Measurements from ENCODE around the gene HS6ST1.

Gene HS6ST1

DNA sequence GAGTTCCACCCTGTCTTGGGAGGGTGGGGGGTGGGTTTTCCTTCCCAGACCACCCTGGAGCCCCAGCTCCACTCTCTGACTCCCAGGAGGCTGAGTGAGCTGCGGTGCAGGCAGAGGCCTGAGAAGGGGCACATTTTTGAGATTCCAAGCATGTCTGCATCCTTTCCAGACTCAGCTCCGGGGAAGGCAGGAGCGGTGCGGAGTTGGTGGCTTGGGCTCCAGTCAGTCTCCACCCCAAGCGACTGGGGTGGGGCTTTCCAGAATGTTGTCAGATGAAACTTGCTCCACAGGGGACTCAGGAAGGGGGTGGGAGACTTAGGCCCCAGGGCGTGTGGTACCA lies 44.2 kb upstream of the HS6ST1 start:
- H3K4me3 ChIP-seq (ENCODE audit: low read depth, low read length) = no peak overlapping the region
- DNase-seq (ENCODE audit: low read depth) = no peak
- no peak for TF ChIP-seq CTCF (IDR thresholded peaks at IDR 0.05; ENCODE audit: insufficient read depth, low read depth, low read length, missing control alignments)

GRCh38 chr2:128362176-128362888 lies 43.7 kb upstream of the HS6ST1 start:
- TF ChIP-seq CTCF (IDR thresholded peaks at IDR 0.05; ENCODE audit: insufficient read depth, low read depth, low read length, missing control alignments) = no peak
- DNase-seq (ENCODE audit: low read depth) = no peak
- no peak overlapping the region for H3K4me3 ChIP-seq (ENCODE audit: low read depth, low read length)

DNA sequence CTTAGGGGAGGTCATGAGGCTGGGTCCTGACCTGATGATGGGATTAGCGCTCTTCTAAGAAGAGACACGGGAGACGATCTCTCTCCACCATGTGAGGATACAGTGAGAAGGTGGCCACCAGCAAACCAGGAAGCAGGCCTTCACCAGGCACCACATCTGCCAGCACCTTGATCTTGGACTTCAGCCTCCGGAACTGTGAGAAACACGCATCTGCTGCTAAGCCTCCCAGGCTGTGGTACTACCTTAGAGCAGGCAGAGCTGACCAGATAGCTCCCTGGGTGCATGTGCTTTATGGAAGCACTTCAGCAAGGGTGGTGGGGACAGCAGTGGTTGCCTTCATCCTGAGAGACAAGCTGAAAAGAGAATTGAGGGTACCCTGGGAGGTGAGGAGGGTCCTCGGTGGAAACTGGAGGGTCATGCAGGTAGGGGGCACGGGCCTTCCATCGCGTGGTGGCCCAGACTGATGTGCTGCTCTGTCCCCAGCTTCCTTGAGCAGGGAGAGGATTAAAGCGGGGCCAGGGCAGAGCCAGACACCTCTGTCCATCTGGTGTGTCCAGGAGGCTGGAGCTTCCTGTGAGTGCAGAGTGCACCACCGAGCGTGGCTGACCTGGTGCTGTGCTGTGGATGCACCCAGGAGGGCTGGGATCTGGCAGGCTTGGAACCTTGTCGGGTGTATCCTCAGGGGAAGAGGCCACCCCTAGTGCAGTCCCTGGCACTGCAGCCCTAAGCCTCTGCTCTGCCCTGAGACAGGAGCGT lies 42.9 kb upstream of the HS6ST1 start:
- TF ChIP-seq CTCF (IDR thresholded peaks at IDR 0.05; ENCODE audit: insufficient read depth, low read depth, low read length, missing control alignments) = no peak
- DNase-seq (ENCODE audit: low read depth) = no peak
- no peak overlapping the region for H3K4me3 ChIP-seq (ENCODE audit: low read depth, low read length)

DNA sequence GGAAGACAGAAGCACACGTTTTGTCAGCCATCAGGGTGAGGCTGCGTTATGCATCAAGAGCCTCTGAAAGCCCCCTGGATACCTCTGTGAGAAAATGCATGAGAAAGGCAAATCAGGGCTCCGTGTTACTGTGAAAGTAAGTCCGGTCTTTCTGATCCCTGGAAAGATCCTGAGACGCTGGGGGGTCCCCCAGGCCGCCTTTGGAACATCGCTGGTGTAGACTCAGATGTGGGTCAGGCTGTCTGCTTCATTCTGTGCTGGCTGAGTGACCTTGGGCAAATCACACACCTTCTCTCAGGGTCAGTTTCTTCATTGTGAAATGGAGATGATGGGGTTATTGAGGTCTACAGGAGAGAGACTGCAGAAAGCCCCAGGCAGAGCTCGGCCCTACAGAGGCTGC lies 42.0 kb upstream of the HS6ST1 start:
- no peak overlapping the region for H3K4me3 ChIP-seq (ENCODE audit: low read depth, low read length)
- TF ChIP-seq CTCF (IDR thresholded peaks at IDR 0.05; ENCODE audit: insufficient read depth, low read depth, low read length, missing control alignments) = no peak
- no peak for DNase-seq (ENCODE audit: low read depth)

DNA sequence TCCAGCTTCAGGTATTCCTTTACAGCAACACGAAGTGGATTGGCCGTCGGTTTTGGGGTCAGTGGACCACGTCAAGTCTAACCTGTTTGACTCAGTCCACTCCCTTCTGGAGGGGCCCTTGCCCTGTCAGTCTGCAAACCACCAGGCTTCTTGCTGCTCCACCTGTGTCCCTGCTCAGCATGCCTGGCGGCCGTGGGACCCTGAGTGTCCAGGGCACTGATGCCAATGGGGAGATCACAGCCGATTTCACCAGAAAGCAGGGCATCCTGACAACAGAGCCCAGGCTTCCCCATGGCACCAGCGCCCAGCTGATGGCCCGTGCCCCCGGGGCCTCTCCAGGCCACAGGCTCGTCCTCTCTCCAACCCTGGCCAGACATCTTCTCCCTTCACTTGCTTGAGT lies 41.2 kb upstream of the HS6ST1 start:
- no peak overlapping the region for H3K4me3 ChIP-seq (ENCODE audit: low read depth, low read length)
- DNase-seq (ENCODE audit: low read depth) = no peak
- TF ChIP-seq CTCF (IDR thresholded peaks at IDR 0.05; ENCODE audit: insufficient read depth, low read depth, low read length, missing control alignments) = no peak

GRCh38 chr2:128358941-128359731 lies 40.5 kb upstream of the HS6ST1 start:
- DNase-seq (ENCODE audit: low read depth) = no peak
- no peak for TF ChIP-seq CTCF (IDR thresholded peaks at IDR 0.05; ENCODE audit: insufficient read depth, low read depth, low read length, missing control alignments)
- no peak overlapping the region for H3K4me3 ChIP-seq (ENCODE audit: low read depth, low read length)
